HG03432 (cell line): Measurements from ENCODE around the gene NECTIN2.

Source experiments
- ATAC-seq: cut with Tn5 transposase; IDR thresholded peaks from one replicate; pipeline ENCODE4 v1.9.1; 2021; ENCODE audit warnings: mild to moderate bottlenecking, moderate library complexity; ENCODE audit not compliant: unreplicated experiment

Gene NECTIN2

DNA sequence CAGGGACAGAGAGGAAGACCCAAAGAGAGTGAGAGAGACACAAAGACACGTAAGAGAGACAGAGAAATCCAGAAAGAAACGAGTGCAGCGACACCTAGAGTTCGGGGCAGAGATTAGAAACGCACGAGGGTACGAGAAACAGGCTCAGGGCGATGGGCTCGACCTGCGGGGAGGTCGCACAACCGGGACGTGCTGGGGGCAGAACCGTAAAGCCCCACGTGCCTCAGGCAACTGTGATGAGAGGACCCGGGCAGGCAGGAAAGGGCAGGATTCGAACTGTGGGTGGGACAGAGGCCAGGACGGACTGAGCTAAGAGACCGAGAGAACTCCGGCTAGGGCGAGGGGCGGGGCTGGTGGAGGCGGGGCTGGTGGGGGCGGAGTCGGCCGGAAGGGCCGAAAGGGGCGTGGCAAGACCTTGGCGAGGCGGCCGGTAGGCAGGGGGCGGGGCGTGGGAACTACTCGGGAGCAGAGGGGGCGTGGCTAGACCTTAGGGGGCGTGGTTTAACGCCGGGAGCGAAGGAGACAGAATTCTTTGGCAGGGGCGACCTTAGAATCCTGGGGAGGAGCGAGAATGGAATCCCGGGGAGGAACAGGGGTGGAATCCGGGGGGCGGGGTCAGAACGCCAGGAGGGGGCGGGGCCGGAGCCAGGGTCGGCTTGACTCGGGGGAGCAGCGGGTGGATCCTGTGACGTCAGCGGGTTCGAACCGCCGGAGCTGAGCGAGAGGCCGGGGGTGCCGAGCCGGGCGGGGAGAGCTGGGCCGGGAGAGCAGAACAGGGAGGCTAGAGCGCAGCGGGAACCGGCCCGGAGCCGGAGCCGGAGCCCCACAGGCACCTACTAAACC lies at the start of gene NECTIN2:
TSS of gene NECTIN2 (plus strand) at position 686 of the 843 bp plus-strand sequence. CDS start 229 bp downstream, outside the sequence.
- no peak for ATAC-seq

DNA sequence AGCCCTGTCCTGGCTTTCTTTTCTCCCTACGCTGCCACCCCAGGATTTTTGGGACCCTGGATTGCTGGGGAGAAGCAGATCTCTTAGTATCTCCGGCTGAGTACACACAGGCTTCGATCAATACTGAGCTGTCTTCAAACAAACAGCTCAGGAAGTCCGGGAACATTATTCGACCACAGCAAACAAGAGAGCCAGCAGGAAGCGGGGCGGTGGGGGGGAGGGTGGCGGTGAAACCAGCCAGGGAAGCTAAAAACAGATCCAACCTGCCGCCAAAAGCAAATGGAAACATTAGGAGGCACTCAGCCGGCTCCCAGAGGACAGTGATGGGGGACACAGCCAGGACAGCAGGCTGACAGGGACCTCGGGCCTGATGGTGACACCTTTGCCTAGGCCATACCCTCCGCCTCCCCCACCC lies 49.4 kb upstream of the NECTIN2 start:
- ATAC-seq = no peak

DNA sequence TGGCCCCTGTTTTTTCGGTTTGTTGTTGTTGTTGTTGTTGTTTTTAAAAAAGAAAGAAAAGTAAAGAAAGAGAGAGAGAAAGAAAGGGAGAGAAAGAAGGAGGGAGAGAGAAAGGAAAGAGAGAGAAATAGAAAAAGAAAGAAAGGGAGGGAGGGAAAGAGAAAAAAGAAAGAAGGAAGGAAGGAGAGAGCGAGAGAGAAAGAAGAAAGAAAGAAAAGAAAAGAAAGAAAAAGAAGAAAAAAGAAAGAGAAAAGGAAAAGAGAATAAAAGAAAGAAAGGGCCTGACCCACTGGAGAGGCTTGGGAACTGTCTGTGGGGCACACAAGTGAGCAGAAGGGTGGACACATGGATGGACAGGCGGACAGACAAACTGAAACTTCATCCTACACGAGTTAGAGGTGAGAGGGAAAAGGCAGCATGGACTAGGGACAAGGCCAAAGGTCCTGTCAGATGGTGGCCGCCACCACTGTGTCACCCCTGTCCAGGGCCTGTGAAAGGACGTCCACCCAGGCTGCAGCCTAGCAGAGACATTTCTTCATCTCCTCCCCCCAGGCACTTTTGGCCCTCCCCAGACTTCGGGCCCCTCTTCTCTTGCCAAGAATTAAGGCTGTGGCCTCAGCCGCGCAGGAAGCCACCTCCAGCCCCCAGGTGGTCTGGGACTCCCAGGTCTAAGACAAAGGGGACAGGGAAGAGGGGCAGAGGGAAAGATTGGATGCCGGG lies 46.3 kb upstream of the NECTIN2 start:
- no peak for ATAC-seq

DNA sequence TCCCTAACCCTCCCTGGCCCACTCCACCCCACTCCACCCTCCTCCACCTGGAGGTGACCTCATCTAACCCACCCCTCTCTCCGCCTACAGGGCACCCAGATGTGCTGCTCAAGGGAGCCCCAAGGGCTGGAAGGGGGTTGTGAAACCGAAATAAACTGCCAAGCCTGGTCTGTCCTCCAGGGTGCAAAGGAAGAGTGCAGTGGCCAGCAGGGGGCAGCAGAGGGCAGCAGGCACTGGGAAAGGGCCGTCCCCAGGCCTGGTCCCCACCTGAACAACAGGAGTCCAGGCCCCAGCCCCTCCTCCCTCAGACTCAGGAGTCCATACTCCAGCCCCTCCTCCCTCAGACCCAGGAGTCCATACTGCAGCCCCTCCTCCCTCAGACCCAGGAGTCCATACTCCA lies 45.6 kb upstream of the NECTIN2 start:
- peak; percentile 60 for ATAC-seq

DNA sequence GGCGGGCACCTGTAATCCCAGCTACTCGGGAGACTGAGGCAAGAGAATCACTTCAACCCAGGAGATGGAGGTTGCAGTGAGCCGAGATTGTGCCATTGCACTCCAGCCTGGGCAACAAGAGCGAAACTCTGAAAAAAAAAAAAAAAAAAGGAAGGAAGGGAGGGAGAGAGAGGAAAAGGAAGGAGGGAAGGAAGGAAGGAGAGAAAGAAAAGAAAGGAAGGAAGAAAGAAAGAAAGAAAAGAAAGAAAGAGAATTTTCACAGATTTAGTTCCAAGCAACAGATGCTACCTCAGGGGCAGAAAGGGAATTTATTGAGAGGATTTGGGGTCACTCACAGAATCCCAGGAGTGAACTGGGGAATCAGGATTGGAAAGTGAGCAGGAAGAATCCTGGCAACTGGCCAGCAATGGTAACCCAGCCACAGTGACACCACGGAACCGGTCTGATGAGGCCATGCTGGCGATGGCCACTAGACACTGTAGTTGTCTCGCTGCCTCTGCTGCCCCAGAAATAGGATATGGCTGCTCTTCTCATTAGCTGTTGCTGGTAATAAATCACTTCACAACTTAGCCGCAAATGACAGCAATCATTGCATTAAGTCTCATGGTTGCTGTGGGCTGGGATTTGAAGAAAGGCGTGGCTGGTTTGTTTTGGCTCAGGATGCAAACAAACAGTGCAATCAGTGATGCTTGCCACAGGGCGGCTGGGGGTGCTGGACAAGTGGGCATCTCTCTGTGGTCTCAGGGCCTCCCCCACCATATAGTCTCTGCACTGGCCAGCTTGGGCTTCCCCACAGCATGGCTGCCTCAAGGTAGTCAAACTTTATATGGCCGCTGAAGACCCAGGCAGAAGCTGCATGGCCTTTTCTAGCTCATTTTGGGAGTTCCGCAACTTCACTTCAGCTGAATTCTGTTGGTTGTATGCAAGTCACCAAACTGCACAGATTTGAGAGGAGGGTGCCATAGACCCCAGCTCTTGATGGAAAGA lies 42.4 kb upstream of the NECTIN2 start:
- ATAC-seq = no peak

DNA sequence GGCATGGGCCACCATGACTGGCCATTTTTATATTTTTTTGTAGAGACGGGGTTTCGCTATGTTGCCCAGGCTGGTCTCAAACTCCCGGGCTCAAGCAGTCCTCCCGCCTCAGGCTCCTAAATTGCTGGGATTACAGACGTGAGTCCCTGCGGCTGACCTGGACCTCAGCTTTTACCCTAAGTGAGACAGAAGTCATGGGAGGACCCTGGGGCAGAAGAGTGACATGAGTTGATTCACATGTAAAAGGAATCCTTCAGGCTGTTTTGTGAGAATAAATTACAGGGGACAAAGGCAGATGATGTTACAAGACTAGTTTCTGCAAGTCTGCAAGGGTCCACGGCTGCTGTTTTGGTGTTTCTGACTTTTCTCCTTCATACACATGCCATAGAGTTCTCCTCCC lies 39.8 kb upstream of the NECTIN2 start:
- ATAC-seq = no peak

DNA sequence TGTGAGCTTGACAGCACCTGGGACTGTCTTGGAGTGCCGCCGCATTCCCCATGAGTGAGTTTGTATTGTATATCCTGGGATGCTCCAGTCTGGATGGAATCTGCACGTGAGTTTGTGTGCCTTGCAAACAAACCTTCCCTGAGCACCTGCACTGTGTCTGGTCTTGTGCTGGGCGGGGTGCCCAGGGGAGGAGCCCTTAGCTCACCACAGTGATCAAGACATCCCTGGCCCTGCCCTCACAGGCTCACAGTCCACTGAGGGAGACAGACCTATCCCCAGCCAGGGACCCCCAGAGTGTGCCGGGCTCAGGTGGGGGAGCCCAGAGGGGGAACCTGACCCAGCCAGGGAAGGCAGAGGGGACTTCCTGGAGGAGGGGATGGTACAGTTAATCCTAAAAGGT lies 38.9 kb upstream of the NECTIN2 start:
- ATAC-seq = no peak

DNA sequence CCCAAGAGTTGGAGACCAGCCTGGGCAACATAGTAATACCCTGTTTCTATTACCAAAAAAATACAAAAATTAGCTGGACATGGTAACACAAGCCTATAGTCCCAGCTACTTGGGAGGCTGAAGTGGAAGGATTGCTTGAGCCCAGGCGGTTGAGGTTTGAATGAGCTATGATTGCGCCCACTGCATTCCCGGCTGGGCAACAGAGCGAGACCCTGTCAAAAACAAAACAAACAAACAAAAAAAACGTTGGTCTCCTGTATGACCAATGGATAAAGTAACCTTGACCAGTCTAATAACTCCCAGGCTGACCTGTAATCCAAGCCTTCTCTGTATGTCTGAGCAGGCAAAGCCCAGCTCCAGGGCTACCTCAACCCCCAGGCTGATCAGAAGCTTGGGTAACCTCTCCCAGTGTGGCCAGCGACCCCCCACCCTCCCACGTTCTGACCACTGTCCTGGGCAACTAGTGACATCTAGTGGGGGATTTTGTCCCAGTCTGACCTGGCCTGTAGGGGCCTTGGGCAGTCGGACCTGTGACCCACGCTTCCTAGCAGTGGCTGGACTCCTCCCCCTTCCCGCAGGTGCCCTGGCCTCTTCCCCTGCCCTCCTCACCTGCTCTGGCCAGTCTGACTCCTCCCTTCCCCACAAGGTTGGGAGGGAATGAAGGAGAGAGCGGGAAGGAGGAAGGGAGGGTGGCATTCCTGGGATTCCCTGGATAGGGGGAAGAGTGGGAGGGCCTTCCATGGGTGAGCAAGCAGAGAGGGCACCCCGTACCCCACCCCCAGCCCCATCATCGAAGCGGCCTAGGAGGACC lies 38.2 kb upstream of the NECTIN2 start:
- ATAC-seq = no peak

DNA sequence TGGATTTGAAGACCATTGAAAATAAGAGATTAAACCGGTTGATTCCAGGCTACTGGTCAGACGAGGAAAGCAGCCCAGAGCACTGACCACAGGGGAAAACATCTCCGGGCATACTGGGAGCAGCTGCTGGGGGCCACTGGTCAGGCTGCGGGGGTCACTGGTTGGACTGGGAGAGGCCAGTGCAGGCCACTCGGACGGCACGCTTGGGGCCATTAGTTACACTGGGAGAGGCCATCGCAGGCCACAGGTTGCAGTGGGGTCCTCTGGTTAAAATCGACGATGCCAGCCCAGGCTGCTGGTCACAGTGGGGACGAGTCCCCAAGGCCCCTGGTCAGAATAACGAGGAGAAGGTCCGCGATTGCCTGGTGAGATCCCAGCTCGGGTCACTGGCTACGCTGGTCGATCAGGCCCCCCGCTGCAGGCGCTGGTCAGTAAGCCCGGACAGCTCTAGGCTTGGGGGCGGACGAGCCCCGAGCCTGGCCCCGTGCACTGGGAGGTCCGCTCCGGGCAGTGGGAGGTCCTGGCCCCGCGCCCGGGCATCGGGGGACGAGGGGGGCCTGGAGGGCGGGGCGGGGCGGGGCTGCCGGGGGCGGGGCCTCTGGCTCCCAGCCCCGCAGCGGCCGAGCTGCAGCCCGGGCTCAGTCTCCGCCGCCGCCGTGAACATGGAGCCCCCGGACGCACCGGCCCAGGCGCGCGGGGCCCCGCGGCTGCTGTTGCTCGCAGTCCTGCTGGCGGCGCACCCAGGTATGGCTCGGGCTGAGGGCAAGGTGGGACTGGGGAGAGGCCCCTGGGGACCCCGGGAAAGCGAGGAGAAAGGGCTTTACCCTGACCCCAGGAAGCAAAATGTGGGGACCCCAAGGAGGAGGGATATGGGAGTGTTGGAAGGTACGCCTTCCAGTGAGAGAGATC lies 37.4 kb upstream of the NECTIN2 start, which contains the start of gene BCAM:
TSS of gene BCAM (plus strand) at position 641 of the 909 bp plus-strand sequence. CDS start at position 663, 22 bp downstream.
- no peak for ATAC-seq

DNA sequence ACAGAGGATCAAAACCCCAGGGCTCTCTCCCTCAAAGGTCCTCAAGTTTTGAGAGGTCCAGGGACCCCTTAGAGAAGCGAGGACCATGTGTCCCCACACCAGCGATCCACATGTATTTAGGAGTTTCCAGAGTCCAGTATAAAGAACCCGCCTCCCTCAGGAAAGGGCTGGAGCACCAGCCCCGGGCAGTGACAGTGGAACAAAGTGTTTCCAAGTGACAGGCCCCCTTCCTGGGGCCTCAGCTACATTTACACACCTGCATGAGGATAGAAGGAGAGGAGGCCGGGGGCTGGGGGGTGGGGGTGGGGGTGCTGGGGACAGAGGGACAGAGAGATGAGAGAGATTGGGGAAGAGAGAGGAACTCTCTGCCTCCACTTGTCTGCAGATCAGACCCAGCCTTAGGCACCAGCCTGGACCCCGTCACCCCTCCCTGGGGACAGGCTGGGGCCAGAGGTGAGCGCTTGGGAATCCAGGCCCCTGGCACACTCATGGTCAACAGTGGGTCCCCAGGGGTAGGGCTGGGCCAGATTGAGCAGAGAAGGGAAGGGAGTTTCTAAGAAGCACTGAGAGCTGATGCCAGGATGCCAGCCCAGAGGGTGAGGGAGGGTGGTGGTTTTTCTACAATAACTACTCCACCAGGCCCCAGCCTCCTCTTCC lies 36.4 kb upstream of the NECTIN2 start:
- ATAC-seq = no peak

DNA sequence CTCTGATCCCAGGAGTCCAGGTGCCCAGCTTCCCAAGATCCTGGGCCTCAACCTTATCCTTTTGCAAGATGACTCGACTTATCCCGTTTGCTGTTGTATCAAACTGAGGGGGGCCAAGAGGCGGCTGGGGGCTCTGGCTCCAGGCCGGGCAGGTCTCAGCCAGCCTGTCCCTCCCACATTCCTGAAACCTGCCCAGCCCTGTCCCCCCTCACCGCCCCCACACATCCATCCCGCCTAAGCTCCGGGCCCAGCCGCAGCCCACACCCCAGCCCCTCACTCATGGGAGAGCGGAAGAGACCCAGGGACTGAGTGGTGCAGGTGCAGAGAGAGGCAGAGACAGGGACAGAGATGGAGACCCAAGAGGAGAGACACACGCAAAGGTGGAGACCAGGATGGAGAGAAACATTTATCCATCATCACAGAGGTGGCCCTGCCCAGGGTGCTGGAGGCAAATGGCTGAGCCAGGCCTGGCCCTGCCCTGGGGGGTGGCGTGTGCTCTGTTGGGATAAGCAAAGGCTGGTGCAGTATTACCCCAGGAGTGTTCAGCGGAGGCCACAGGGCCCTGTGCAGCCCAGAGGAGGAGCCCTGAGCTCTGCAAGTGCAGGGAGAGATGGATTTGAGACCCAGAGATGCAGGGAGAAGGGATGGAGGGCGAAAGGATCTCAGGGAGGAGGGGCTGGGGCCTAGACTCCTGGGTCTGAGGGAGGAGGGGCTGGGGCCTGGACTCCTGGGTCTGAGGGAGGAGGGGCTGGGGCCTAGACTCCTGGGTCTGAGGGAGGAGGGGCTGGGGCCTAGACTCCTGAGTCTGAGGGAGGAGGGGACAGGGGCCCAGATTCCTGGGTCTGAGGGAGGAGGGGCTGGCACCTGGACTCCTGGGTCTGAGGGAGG lies 35.6 kb upstream of the NECTIN2 start:
- no peak for ATAC-seq

DNA sequence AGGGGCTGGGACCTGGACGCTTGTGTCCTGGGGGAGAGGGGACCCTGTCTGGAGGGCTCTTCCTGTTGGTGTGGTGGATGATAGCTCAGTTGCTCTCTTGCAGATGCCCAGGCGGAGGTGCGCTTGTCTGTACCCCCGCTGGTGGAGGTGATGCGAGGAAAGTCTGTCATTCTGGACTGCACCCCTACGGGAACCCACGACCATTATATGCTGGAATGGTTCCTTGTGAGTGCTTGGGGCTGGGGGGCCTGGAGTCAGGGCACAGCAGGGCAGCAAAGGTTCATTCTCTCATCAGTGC lies 35.0 kb upstream of the NECTIN2 start:
- no peak for ATAC-seq

DNA sequence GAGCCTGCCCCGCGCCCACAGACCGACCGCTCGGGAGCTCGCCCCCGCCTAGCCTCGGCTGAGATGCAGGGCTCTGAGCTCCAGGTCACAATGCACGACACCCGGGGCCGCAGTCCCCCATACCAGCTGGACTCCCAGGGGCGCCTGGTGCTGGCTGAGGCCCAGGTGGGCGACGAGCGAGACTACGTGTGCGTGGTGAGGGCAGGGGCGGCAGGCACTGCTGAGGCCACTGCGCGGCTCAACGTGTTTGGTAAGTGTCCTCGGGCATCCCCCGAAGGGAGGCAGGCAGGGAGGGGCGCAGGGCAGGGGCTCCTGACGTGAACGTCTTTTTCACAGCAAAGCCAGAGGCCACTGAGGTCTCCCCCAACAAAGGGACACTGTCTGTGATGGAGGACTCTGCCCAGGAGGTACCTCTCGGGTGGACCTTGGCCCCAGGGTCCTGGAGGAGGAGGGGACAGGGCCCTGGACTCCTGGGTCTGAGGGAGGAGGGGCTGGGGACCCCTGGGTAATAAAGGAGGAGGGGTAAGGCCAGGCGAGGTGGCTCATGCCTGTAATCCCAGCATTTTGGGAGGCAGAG lies 33.9 kb upstream of the NECTIN2 start:
- ATAC-seq = no peak

DNA sequence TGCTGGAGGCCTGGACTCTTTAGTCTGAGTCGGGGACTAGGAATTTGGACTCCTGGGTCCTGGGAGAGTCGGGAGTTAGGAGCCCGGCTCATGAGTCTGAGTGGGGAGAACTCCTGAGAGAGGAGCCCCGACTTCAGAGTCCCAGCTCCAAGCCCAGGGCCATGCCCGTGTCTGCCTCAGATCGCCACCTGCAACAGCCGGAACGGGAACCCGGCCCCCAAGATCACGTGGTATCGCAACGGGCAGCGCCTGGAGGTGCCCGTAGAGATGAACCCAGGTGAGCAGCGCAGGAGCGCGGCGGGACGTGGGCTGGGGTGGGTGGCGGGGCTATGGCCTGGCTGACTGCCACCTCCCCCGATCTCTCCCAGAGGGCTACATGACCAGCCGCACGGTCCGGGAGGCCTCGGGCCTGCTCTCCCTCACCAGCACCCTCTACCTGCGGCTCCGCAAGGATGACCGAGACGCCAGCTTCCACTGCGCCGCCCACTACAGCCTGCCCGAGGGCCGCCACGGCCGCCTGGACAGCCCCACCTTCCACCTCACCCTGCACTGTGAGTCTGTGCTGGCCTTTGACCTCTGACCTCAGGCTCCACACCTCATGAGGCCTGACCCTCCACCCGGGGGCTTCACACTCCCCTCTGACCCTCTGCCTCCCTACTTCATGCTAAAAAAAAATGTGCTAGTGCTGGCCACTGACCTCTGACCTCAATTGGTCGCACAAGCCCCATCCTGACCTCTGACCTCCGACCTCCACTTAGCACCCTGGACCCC lies 32.8 kb upstream of the NECTIN2 start:
- ATAC-seq = no peak

DNA sequence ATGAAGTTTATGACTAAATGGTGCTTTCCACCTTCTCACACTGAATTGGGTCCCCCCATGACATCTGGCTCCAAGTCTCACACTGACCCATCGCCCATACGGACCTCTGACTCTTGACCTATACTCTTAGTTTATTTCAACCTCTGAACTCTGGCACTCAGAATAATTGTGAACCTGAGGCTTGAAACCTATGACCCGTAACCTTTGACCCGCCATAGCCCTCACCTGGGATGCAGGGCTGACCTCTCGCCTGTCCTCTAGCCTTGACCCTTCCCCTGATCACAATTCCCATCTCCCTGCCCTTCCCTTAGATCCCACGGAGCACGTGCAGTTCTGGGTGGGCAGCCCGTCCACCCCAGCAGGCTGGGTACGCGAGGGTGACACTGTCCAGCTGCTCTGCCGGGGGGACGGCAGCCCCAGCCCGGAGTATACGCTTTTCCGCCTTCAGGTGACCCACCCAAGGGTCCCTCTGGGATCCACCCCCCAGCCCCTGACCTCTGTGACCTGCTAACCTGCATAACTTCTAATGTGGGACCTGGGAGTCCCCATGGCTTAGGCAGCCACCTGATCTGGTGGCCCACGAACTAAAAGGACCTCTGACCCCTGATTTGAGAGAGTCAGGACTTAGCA lies 32.1 kb upstream of the NECTIN2 start:
- ATAC-seq = no peak

DNA sequence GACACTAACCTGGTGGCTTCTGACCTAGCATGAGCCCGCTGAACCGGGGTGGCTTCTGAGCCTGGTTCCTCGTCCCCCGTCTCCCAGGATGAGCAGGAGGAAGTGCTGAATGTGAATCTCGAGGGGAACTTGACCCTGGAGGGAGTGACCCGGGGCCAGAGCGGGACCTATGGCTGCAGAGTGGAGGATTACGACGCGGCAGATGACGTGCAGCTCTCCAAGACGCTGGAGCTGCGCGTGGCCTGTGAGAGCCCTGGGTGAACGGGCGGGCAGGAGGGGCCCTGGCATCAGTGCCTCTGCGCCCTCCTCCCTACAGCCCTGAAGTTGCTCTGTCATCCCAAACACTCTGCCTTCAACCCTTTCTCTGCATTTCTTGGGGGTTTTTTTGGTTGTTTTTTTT lies 31.6 kb upstream of the NECTIN2 start:
- ATAC-seq = no peak
